Measurements from ENCODE around the gene SLC25A25.
A peak's percentile ranks its signal among the peaks of the same experiment; 100 is the strongest.

Gene SLC25A25

GRCh38 chr9:128093011-128093410 is 25.0 kb downstream of the SLC25A25 start:
- no peak for DNase-seq (ENCODE audit: low read depth)
- H3K4me3 ChIP-seq (ENCODE audit: low read length) = no peak overlapping the region
- no peak for TF ChIP-seq CTCF (conservative IDR thresholded peaks at IDR 0.05; ENCODE audit: low read length)

- no peak for TF ChIP-seq CTCF (conservative IDR thresholded peaks at IDR 0.05; ENCODE audit: low read length)
- DNase-seq (ENCODE audit: low read depth) = peak; percentile 97
Measured at GRCh38 chr9:128094166-128094949, 26.3 kb downstream of the SLC25A25 start.

GRCh38 chr9:128094950-128095544 is 27.0 kb downstream of the SLC25A25 start:
- no peak for DNase-seq (ENCODE audit: low read depth)
- no peak for TF ChIP-seq CTCF (conservative IDR thresholded peaks at IDR 0.05; ENCODE audit: low read length)
- H3K4me3 ChIP-seq (ENCODE audit: low read length) = no peak overlapping the region

More at GRCh38 chr9:128094166-128094949, 26.3 kb downstream of the SLC25A25 start:
- H3K4me3 ChIP-seq (ENCODE audit: low read length) = peak overlapping the region; percentile 44

- H3K4me3 ChIP-seq (ENCODE audit: low read length) = no peak overlapping the region
- DNase-seq (ENCODE audit: low read depth) = no peak
- no peak for TF ChIP-seq CTCF (conservative IDR thresholded peaks at IDR 0.05; ENCODE audit: low read length)
Measured at GRCh38 chr9:128096616-128097536, 28.8 kb downstream of the SLC25A25 start.

- H3K4me3 ChIP-seq (ENCODE audit: low read length) = peak overlapping the region; percentile 79
- TF ChIP-seq CTCF (conservative IDR thresholded peaks at IDR 0.05; ENCODE audit: low read length) = no peak
- no peak for DNase-seq (ENCODE audit: low read depth)
Measured at GRCh38 chr9:128097543-128098296, 29.7 kb downstream of the SLC25A25 start.
